ENCODE data around the gene LBHD1.

- TF ChIP-seq, protein P1, sequence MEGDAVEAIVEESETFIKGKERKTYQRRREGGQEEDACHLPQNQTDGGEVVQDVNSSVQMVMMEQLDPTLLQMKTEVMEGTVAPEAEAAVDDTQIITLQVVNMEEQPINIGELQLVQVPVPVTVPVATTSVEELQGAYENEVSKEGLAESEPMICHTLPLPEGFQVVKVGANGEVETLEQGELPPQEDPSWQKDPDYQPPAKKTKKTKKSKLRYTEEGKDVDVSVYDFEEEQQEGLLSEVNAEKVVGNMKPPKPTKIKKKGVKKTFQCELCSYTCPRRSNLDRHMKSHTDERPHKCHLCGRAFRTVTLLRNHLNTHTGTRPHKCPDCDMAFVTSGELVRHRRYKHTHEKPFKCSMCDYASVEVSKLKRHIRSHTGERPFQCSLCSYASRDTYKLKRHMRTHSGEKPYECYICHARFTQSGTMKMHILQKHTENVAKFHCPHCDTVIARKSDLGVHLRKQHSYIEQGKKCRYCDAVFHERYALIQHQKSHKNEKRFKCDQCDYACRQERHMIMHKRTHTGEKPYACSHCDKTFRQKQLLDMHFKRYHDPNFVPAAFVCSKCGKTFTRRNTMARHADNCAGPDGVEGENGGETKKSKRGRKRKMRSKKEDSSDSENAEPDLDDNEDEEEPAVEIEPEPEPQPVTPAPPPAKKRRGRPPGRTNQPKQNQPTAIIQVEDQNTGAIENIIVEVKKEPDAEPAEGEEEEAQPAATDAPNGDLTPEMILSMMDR (conservative IDR thresholded peaks at IDR 0.05; ENCODE audit: low read length): no peak
- TF ChIP-seq EZH2phosphoT487 (IDR thresholded peaks at IDR 0.05; ENCODE audit: borderline replicate concordance, low read depth, low read length): no peak
Observed at GRCh38 chr11:62708793-62709192, 36.7 kb upstream of the LBHD1 start.
